ENCODE results near the gene CDH3. TPM values are rescaled to one million over a fixed set of nuclear protein-coding genes. Genes with fewer than 3 reads are reported as not detected.

CDH3 gene
- total RNA-seq, 2 experiments from 2014 or later = not detected

- H3K4me3 Mint-ChIP-seq = no peak overlapping the region
- no peak overlapping the region for H3K27ac Mint-ChIP-seq
- peaks cover 5% of the 10 kb centered on the region for H3K4me1 Mint-ChIP-seq (ENCODE audit: low read depth)
- H3K9me3 Mint-ChIP-seq (ENCODE audit: insufficient read depth) = no peaks in the 10 kb centered on the region
- DNase-seq (no peak), ATAC-seq (no peak)
- POLR2A ChIA-PET = no interaction called here
- peaks cover 2% of the 10 kb centered on the region for H3K36me3 Mint-ChIP-seq (ENCODE audit: low read depth)
- peaks cover 22% of the 10 kb centered on the region for H3K27me3 Mint-ChIP-seq (ENCODE audit: low read depth)
- CTCF ChIA-PET = no interaction called here
These were observed 87.8 kb downstream of the CDH3 start for GRCh38 chr16:68732741-68733399.

GRCh38 chr16:68733570-68733969, 88.5 kb downstream of the CDH3 start:
- H3K4me3 Mint-ChIP-seq = no peak overlapping the region
- H3K27me3 Mint-ChIP-seq (ENCODE audit: low read depth) = peaks cover 27% of the 10 kb centered on the region
- no peak overlapping the region for H3K27ac Mint-ChIP-seq
- ChIA-PET POLR2A (no interaction called here), CTCF (no interaction called here)
- peaks cover 5% of the 10 kb centered on the region for H3K4me1 Mint-ChIP-seq (ENCODE audit: low read depth)
- no peak for ATAC-seq
- no peaks in the 10 kb centered on the region for H3K9me3 Mint-ChIP-seq (ENCODE audit: insufficient read depth)
- no peak for DNase-seq
- H3K36me3 Mint-ChIP-seq (ENCODE audit: low read depth) = peaks cover 2% of the 10 kb centered on the region

- POLR2A ChIA-PET = no interaction called here
- Mint-ChIP-seq H3K9me3 (ENCODE audit: insufficient read depth) (no peaks in the 10 kb centered on the region), H3K36me3 (ENCODE audit: low read depth) (peaks cover 2% of the 10 kb centered on the region), H3K4me1 (ENCODE audit: low read depth) (peaks cover 5% of the 10 kb centered on the region), H3K27ac (no peak overlapping the region), H3K27me3 (ENCODE audit: low read depth) (peaks cover 28% of the 10 kb centered on the region), H3K4me3 (no peak overlapping the region)
- ATAC-seq (no peak), DNase-seq (no peak)
- CTCF ChIA-PET = no interaction called here
These were observed 89.7 kb downstream of the CDH3 start for GRCh38 chr16:68734782-68735181.

DNA sequence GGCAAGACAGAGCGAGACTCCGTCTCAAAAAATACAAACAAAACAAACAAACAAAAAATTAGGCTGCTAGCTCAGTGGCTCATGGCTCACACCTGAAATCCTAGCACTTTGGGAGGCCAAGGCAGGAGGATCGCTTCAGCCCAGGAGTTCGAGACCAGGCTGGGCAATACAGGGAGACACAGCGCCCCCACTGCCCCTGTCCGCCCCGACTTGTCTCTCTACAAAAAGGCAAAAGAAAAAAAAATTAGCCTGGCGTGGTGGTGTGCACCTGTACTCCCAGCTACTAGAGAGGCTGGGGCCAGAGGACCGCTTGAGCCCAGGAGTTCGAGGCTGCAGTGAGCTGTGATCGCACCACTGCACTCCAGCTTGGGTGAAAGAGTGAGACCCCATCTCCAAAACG, 91.5 kb downstream of the CDH3 start:
- CTCF ChIA-PET = no interaction called here

DNA sequence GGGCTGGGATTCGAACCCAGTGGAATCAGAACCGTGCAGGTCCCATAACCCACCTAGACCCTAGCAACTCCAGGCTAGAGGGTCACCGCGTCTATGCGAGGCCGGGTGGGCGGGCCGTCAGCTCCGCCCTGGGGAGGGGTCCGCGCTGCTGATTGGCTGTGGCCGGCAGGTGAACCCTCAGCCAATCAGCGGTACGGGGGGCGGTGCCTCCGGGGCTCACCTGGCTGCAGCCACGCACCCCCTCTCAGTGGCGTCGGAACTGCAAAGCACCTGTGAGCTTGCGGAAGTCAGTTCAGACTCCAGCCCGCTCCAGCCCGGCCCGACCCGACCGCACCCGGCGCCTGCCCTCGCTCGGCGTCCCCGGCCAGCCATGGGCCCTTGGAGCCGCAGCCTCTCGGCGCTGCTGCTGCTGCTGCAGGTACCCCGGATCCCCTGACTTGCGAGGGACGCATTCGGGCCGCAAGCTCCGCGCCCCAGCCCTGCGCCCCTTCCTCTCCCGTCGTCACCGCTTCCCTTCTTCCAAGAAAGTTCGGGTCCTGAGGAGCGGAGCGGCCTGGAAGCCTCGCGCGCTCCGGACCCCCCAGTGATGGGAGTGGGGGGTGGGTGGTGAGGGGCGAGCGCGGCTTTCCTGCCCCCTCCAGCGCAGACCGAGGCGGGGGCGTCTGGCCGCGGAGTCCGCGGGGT, 92.1 kb downstream of the CDH3 start, which contains the start of gene CDH1:
Gene CDH1 (plus strand): TSS at position 247 of the 684 bp plus-strand sequence. CDS start 124 bp downstream, at position 371.
- Mint-ChIP-seq H3K9me3 (ENCODE audit: insufficient read depth) (no peaks in the 10 kb centered on the region), H3K4me3 (peak within 1 kb of the TSS; percentile 18), H3K27ac (no peak within 1 kb of the TSS), H3K36me3 (ENCODE audit: low read depth) (peaks cover 2% of the 10 kb centered on the region), H3K4me1 (ENCODE audit: low read depth) (peaks cover 5% of the 10 kb centered on the region), H3K27me3 (ENCODE audit: low read depth) (peaks cover 32% of the 10 kb centered on the region)
- ChIA-PET POLR2A (no interaction called here), CTCF (no interaction called here)
- peak; percentile 37 for DNase-seq
- peak; percentile 64 for ATAC-seq

More for the DNA sequence above, 91.5 kb downstream of the CDH3 start:
- Mint-ChIP-seq H3K27ac (no peak overlapping the region), H3K4me3 (peak overlapping the region; percentile 12), H3K27me3 (ENCODE audit: low read depth) (peaks cover 32% of the 10 kb centered on the region), H3K36me3 (ENCODE audit: low read depth) (peaks cover 2% of the 10 kb centered on the region), H3K9me3 (ENCODE audit: insufficient read depth) (no peaks in the 10 kb centered on the region), H3K4me1 (ENCODE audit: low read depth) (peaks cover 5% of the 10 kb centered on the region)
- DNase-seq = no peak
- ATAC-seq = no peak
- POLR2A ChIA-PET = no interaction called here

- Mint-ChIP-seq H3K27me3 (ENCODE audit: low read depth) (peaks cover 30% of the 10 kb centered on the region), H3K4me3 (no peak overlapping the region), H3K36me3 (ENCODE audit: low read depth) (peaks cover 2% of the 10 kb centered on the region), H3K27ac (no peak overlapping the region), H3K4me1 (ENCODE audit: low read depth) (peaks cover 5% of the 10 kb centered on the region), H3K9me3 (ENCODE audit: insufficient read depth) (no peaks in the 10 kb centered on the region)
- no peak for ATAC-seq
- CTCF ChIA-PET = no interaction called here
- POLR2A ChIA-PET = no interaction called here
- DNase-seq = no peak
These were observed 92.9 kb downstream of the CDH3 start for GRCh38 chr16:68737730-68738629.

DNA sequence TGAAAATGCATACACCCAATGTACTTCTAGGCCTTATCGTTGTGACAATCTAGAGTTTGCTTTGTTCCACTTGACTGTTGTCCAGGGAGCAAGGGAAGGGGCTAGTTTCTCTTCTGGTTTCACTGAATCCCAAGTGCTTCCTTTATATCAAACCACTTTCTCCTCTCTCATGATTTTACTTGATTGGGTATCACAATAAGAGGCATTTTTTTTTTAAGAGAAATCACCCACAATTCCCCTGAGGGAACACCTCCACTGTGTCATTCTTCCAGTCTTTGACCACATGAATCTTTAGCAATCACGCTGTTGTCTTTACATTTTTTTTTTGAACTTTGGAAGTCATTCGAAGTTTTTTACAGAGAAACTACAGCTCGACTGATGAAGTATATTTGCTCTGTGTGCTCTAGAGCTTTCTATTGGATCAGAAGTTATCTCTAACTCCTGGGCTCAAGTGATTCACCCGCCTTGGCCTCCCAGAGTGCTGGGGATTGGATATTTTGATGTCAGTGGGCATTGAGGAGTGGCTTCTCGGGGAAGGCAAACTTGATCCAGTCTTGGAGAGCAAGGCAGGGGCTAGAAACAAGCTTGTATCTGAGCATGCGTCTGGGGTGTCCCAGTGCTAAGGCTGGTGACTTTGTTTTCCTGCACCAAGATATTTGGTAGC, 95.0 kb downstream of the CDH3 start:
- ChIA-PET CTCF (interaction anchor here (1.1 to 1.5 kb wide), 2 partner anchors 150 to 230 kb away, joined by 3 read pairs; no protein-coding TSS in a partner anchor), POLR2A (no interaction called here)
- peaks cover 2% of the 10 kb centered on the region for H3K36me3 Mint-ChIP-seq (ENCODE audit: low read depth)
- peaks cover 26% of the 10 kb centered on the region for H3K27me3 Mint-ChIP-seq (ENCODE audit: low read depth)
- H3K9me3 Mint-ChIP-seq (ENCODE audit: insufficient read depth) = no peaks in the 10 kb centered on the region
- H3K4me3 Mint-ChIP-seq = no peak overlapping the region
- H3K27ac Mint-ChIP-seq = no peak overlapping the region
- peaks cover 5% of the 10 kb centered on the region for H3K4me1 Mint-ChIP-seq (ENCODE audit: low read depth)
- ATAC-seq (no peak), DNase-seq (no peak)

- DNase-seq (no peak), ATAC-seq (no peak)
- ChIA-PET POLR2A (no interaction called here), CTCF (interaction anchor here (1.1 to 1.5 kb wide), 2 partner anchors 150 to 230 kb away, joined by 3 read pairs; no protein-coding TSS in a partner anchor)
- no peaks in the 10 kb centered on the region for H3K9me3 Mint-ChIP-seq (ENCODE audit: insufficient read depth)
- no peak overlapping the region for H3K27ac Mint-ChIP-seq
- peaks cover 5% of the 10 kb centered on the region for H3K4me1 Mint-ChIP-seq (ENCODE audit: low read depth)
- no peak overlapping the region for H3K4me3 Mint-ChIP-seq
- peaks cover 2% of the 10 kb centered on the region for H3K36me3 Mint-ChIP-seq (ENCODE audit: low read depth)
- peaks cover 25% of the 10 kb centered on the region for H3K27me3 Mint-ChIP-seq (ENCODE audit: low read depth)
These were observed 95.7 kb downstream of the CDH3 start for GRCh38 chr16:68740628-68741346.

DNA sequence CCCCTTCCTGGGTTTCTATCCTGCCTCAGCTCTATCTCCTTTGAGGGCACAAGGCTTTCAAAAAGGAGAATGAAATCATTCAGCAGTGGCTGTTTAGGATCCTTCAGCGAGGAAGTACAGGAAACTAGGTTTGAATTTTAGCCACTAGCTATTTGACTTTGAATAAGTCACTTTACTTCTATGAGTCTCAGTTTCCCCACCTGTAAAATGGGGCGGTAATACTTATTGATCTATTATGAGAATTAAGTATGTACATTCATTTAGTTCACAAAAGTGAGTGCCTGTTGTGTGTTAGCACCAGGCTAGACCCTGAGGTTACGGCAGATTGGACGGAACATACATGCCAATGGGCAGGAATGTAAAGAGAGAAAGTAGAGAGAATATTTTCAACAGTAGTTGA, 98.6 kb downstream of the CDH3 start:
- Mint-ChIP-seq H3K4me3 (no peak overlapping the region), H3K27ac (no peak overlapping the region), H3K4me1 (ENCODE audit: low read depth) (no peaks in the 10 kb centered on the region), H3K36me3 (ENCODE audit: low read depth) (no peaks in the 10 kb centered on the region), H3K9me3 (ENCODE audit: insufficient read depth) (no peaks in the 10 kb centered on the region), H3K27me3 (ENCODE audit: low read depth) (peaks cover 8% of the 10 kb centered on the region)
- DNase-seq (no peak), ATAC-seq (no peak)
- CTCF ChIA-PET = no interaction called here
- POLR2A ChIA-PET = no interaction called here

DNA sequence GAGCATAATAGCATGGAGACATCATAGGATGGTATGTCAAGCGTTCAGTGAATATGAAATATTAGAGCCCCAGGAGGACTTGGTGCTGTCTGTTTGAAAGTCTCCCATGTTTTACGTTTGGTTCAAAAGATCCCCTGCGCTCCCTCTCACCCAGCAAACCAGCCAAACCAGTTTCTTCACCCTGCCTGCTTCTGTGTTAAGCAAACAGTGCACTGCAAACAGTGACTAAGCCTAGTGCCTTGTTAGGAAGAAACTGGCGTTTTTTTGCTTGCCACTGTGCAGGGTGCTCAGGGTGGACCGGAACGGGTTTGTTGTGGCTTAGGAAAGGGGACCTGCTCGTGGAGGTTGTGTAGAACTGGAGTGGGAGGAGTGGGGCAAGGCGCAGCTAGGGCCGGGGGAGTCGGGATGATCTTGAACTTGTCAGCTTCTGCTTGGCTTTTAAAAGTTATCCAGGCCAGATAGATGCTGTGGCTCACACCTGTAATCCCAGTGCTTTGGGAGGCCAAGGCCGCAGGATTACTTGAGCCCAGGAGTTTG, 99.7 kb downstream of the CDH3 start:
- no peak overlapping the region for H3K27ac Mint-ChIP-seq
- peaks cover 11% of the 10 kb centered on the region for H3K27me3 Mint-ChIP-seq (ENCODE audit: low read depth)
- H3K9me3 Mint-ChIP-seq (ENCODE audit: insufficient read depth) = no peaks in the 10 kb centered on the region
- H3K4me3 Mint-ChIP-seq = no peak overlapping the region
- no peaks in the 10 kb centered on the region for H3K36me3 Mint-ChIP-seq (ENCODE audit: low read depth)
- ATAC-seq (no peak), DNase-seq (no peak)
- no peaks in the 10 kb centered on the region for H3K4me1 Mint-ChIP-seq (ENCODE audit: low read depth)
- POLR2A ChIA-PET = no interaction called here
- CTCF ChIA-PET = no interaction called here

DNA sequence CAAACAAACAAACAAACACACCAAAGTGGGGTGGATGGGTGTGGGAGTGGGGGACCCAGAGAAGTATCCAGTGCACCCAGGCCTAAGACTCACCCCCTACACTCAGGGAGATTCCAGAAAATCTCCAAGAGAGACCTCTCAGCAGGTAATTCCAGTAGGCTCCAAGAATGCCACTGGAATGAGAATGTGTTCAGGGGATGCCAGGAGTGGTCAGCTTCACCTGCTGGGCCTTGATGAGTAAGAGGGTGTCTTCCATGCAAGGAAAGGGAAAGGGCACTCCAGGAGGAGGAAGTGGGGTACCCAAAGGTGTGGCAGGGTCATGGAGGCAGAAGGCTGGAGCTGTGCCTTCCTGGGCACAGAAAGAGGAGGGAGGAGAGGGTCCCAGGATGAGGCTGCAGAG, 101.8 kb downstream of the CDH3 start:
- no peaks in the 10 kb centered on the region for H3K9me3 Mint-ChIP-seq (ENCODE audit: insufficient read depth)
- DNase-seq (no peak), ATAC-seq (no peak)
- H3K36me3 Mint-ChIP-seq (ENCODE audit: low read depth) = no peaks in the 10 kb centered on the region
- no peak overlapping the region for H3K4me3 Mint-ChIP-seq
- CTCF ChIA-PET = no interaction called here
- POLR2A ChIA-PET = no interaction called here
- no peaks in the 10 kb centered on the region for H3K4me1 Mint-ChIP-seq (ENCODE audit: low read depth)
- H3K27me3 Mint-ChIP-seq (ENCODE audit: low read depth) = peaks cover 7% of the 10 kb centered on the region
- no peak overlapping the region for H3K27ac Mint-ChIP-seq
